GM19452 (cell line): ENCODE results near the gene RANBP1.

ENCODE experiments used
- ATAC-seq: cut with Tn5 transposase; IDR thresholded peaks from one replicate; pipeline ENCODE4 v1.9.1; 2021; ENCODE audit not compliant: unreplicated experiment

The RANBP1 gene

GRCh38 chr22:20088263-20088648 lies 27.6 kb upstream of the RANBP1 start:
- no peak for ATAC-seq

DNA sequence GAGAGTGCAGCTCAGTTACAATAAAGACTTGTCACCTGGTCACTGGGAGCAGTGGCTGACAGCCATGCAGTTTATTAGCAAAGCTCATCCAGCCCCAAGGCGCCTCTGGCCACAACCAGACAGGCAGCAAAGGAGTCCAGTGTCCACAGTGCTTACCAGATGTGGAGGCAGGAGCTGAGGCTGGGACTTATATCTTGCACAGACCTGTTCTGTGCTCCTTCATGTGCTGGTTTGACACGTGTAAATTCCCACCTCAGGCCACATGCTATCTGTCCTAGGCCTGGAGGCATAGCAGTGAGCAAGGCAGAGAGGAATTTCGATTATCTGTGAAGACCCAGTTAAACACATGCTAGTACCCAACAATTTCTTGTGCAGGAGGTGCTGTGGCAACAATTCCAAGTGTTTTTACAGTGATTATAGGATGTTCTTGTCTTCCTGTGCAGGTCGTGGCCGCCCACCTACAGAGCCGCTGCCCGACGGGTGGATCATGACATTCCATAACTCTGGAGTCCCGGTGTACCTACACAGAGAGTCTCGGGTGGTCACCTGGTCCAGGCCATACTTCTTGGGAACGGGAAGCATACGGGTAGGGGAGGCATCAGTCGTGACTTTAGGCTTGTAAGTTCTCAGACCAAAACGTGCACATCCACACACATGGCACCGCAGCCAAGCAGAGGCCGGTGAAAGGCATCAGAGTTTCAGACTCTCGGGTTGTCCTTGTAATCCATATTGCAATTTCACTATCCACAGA lies 26.5 kb upstream of the RANBP1 start:
- ATAC-seq: no peak

GRCh38 chr22:20089977-20090729 lies 25.8 kb upstream of the RANBP1 start:
- no peak for ATAC-seq

DNA sequence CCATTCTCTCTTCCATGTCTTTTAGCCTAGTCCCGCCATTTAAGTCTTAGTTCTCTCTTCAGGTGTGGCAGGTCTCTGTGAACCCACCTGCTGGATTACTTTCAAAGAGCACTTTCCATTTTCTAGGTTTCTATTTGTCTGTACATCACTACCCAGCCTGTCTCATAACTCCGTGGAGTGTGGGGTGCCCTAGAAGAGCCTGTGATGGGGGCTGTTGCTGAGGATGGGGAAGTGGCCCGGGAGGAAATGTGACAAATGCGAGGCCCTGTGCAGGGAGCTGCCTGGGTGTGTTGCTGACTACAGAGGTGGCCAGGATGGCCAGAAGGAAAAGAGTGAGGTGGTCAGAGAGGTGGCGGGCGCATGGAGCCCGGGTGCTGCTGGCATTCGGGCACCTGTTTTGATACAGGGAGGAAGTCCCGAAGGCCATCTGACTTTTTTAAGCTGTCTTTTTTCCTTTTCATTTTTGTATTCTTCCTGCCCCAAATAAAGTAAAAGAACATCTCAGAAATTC lies 25.1 kb upstream of the RANBP1 start:
- ATAC-seq: no peak

DNA sequence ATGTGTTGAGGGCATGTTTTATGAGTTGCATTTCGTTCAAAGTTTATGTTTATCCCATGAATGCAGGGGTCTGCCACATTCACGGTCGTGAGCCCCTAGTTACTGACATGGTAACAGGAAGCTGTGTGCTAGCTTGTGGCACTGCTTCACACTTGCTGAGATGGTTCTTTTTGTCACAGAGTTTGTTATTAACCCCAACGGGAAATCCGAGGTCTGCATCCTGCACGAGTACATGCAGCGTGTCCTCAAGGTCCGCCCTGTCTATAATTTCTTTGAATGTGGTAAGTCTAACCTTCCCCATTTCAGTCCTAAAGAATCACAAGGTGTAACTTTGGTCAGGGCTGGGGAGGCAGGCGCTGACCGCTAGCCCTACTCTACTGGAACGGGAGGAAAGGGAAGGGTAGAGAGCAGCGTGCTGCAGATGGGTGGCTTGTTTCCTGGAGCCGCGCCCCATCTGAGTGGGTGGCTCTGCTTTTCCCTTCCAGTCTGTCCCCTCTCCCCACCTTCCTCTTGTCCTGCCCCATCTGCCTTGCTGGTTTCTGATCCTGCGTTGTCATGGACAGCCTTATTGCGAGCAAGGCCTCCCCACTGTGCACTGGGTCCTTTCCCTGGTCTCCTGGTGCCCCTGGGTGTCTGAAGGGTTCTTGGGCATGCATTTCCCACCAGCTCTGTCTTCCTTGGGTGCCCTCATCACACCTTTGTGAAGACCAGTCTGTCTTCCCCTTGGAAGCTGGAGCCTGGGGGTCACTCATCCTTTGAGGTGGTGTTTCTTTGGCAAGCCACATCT lies 24.0 kb upstream of the RANBP1 start:
- no peak for ATAC-seq

DNA sequence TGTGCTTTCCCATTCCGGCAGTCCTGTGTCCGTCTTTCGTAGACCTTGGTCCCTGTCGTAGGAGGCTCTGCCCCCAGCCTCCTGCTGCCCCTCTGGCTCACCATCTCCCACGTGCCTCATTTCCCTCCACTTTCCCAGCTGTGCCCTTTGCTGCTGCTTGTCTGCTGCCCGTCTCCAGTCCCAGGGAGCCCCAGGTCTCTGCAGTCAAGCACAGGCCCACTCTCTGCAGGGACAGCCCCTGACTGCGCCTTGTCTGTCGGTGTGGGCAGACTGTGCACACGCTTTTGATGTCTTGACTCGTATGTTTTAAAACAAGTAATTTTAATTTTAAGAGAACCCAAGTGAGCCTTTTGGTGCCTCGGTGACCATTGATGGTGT lies 23.4 kb upstream of the RANBP1 start:
- ATAC-seq: no peak

DNA sequence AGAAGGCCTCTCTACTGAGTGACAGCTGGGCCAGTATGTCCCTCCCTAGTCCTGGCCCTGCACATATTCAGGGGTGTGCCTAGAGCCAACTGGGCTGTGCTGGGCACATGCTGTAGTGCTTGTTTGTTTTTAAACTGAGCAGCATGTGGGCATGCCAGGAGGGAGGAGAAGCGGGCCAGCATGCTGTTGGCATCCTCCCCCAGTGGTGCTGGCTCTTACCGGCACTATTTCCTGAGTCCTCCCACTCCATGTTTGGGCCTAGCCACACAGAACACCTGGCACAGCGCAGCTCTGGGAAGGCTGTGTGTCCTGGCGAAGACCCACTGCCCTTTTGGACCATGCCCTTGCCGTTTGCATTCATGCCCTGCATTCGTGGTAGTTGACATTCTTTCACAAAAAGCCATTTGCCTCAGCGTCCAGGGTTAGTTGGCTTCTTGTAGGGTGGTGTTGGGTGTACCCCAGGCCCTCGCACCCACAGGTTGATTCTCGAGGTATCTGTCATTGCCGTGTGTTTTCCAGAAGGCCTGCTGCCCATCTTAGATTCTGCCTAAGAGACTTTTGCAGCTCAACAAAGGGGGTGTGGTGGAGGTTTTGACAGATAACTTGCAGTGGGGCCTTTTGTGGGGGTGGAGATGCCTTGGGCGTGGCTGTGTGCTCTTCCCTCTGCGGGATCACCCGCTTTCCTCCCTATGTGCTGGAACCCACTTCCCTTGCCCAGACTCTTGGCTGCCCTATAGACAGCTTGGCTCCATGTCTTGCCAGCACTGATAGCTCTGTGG lies 22.3 kb upstream of the RANBP1 start:
- ATAC-seq: no peak

DNA sequence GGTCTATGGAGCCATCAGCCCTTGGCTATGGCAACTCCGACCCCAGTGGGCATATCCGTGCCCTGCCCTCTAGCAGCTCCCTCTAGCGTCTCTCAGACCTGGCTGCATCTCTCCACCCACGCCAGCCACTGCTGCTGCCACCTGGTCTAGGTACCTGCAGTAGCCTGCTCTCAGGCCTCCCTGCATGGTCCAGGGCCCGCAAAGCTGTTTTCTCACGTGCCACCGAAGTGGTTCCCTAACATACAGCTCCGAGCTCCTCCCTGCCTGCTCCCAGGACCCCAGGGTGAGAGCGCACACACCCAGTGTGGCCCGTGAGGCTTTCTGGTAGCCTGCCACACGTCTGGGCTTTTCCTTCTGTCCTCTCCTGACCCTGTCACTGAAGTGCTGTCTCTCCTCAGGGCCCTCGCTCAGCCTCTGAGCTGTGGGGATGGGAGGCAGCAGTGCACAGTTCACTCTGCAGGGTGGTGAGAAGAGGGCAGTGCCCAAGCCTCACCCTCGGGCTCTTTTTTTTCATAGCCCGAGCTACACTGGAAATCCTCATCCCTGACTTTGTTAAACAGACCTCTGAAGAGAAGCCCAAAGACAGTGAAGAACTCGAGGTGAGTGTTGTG lies 21.6 kb upstream of the RANBP1 start:
- ATAC-seq: no peak

GRCh38 chr22:20095521-20095920 lies 20.4 kb upstream of the RANBP1 start:
- no peak for ATAC-seq

- no peak for ATAC-seq
Observed at GRCh38 chr22:20096574-20097420, 19.1 kb upstream of the RANBP1 start.

GRCh38 chr22:20099099-20099711 lies 16.7 kb upstream of the RANBP1 start:
- ATAC-seq: no peak

- ATAC-seq: no peak
Observed at GRCh38 chr22:20101638-20102037, 14.3 kb upstream of the RANBP1 start.

DNA sequence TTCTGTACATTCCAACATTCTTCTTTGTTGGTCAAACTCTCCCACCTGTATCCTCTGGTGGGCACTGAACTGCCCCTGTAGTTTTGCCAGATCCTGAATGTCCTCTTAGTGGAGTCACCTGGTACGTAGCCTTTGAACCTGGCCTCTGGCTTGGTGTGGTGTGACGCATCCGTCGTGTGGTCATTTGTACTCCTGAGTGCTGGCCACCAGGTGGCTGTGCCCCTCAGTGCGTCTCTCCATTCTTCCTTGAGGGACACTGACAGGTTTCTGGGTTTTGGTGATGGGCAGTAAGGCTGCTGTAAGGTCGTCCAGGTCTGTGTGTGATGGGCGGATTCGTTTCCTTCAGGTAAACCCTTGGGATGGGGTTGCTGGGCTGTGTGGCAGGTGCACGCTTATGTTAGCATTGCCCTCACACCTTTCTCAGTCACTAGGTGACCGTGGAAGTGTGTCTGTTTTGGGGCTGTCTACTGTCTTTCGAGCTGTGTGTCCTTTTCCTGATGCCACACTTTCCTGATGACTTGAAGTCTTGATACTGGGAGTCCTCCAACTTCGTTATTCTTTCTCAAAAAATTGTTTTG lies 13.6 kb upstream of the RANBP1 start:
- ATAC-seq: no peak

GRCh38 chr22:20105456-20106204 lies 10.3 kb upstream of the RANBP1 start:
- ATAC-seq: no peak

DNA sequence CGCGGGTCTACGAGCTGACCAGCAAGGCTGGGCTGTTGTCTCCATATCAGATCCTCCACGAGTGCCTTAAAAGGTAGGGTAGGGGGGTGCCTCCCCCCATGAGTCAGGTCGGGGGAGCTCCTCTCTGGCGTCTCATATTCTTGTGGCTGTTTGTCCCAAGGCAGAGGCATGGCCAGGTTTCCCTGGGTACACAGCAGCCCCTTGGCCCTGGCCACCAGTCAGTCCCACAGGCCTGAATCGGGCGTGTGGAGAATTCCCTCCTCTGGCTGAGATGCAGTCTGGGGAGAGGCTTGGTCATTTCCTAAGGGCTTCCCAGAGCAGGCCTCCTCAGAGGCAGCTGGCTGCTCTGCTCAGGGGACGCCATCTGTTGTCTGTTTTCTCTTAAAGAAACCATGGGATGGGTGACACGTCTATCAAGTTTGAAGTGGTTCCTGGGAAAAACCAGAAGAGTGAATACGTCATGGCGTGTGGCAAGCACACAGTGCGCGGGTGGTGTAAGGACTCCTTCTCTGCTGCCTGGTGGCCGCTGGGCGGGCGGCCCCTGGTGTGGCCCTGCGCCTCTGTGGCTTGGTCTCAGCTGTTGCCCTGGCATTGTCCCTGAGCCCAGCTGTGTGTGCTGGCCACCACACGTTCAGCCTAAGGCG lies 9.6 kb upstream of the RANBP1 start:
- ATAC-seq: no peak

GRCh38 chr22:20106849-20107237 lies 9.1 kb upstream of the RANBP1 start:
- no peak for ATAC-seq

DNA sequence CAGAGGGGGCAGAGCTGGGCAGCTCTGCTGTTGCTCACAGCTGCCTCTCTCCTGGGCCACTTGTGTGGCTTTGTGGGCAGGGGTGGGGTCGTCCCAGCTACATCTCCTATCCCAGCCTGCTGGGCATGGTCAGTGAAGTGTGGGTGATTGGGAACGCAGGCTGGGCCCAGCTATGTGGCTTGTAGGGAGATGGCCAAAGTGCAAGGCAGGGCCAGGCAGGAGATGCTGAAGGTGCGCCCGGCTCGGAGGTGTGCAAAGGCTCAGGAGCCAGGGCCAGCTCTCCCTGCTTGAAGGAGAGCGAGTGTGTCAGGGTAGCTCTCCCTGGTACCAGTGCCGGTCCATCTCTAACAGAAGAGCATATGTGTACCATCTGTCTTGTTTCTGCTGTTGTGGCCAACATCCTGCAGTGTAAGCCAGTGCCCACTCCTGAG lies 8.4 kb upstream of the RANBP1 start:
- no peak for ATAC-seq
